HEK293 (cell line): Measurements from ENCODE around the gene TMC5.

Source experiments
- CTCF ChIP-seq: fragments of 450-650 bp; formaldehyde crosslinking; IDR thresholded peaks from 2 replicates; pipeline ENCODE4 v1.5.1; 2016; ENCODE audit warnings: missing biosample characterization, missing genetic modification characterization
- REPIN1 ChIP-seq: fragments of 450-650 bp; formaldehyde crosslinking; IDR thresholded peaks from 2 replicates; pipeline ENCODE4 v1.5.1; 2017; ENCODE audit warnings: missing biosample characterization, missing genetic modification characterization, low read depth
- ZBTB8A ChIP-seq: fragments of 450-650 bp; formaldehyde crosslinking; IDR thresholded peaks from 2 replicates; pipeline ENCODE4 v1.5.1; 2016; ENCODE audit warnings: missing biosample characterization, missing genetic modification characterization
- ZNF335 ChIP-seq: fragments of 450-650 bp; formaldehyde crosslinking; conservative IDR thresholded peaks from 2 replicates; pipeline ENCODE4 v1.5.1; 2016; ENCODE audit warnings: missing biosample characterization, missing genetic modification characterization
- ZNF423 ChIP-seq: fragments of 450-650 bp; formaldehyde crosslinking; IDR thresholded peaks from 2 replicates; pipeline ENCODE4 v1.5.1; 2016; ENCODE audit warnings: missing biosample characterization, missing genetic modification characterization

GRCh38 chr16:19478505-19478904 lies 60.8 kb downstream of the TMC5 start:
- no peak for TF ChIP-seq CTCF (tag by site-specific recombination)
- no peak for TF ChIP-seq REPIN1 (tag by site-specific recombination)
- TF ChIP-seq ZNF423 (tag by site-specific recombination): no peak
- TF ChIP-seq ZBTB8A (tag by site-specific recombination): no peak
- no peak for TF ChIP-seq ZNF335 (tag by site-specific recombination)
